A204.1 (cell line): ENCODE measurements around the gene LRMDA.
"Not testable (repeated sequence)": the region's sequence is repeated elsewhere in the genome, so short reads cannot be mapped to it uniquely, and the experiment has no call there.

Experiments used
- FAIRE-seq: peaks from 2 replicates; lab custom pipeline; 2012; peaks lifted over from hg19 to GRCh38; lab: Jason Lieb, UNC

Gene LRMDA

GRCh38 chr10:76526833-76527232, 1095.4 kb downstream of the LRMDA start:
- not testable (repeated sequence) for FAIRE-seq

- no peak for FAIRE-seq
Observed at GRCh38 chr10:76540331-76540730, 1108.9 kb downstream of the LRMDA start.

DNA sequence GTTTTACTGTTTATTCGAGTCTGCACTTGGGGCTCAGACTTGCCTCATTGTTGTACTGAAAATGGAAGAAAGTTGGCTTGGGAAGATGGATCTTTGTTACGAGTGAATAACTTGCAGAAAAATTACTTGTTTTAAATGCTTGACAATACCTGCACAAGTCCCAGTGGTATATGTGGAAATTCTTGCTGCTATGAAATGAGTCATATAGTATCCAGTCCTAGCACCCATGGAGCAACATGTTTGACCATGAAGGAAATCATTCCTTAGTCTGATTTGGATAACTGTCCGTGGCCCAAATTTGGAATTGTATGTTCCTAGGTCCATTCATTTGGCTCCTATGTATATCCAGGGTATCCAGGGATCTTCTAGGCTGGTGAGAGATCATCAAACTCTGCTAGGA, 1109.4 kb downstream of the LRMDA start:
- FAIRE-seq, result no peak

- no peak for FAIRE-seq
Observed at GRCh38 chr10:76541852-76542251, 1110.4 kb downstream of the LRMDA start.

GRCh38 chr10:76542307-76542930, 1111.0 kb downstream of the LRMDA start:
- no peak for FAIRE-seq

- no peak for FAIRE-seq
Observed at GRCh38 chr10:76543655-76544054, 1112.2 kb downstream of the LRMDA start.

DNA sequence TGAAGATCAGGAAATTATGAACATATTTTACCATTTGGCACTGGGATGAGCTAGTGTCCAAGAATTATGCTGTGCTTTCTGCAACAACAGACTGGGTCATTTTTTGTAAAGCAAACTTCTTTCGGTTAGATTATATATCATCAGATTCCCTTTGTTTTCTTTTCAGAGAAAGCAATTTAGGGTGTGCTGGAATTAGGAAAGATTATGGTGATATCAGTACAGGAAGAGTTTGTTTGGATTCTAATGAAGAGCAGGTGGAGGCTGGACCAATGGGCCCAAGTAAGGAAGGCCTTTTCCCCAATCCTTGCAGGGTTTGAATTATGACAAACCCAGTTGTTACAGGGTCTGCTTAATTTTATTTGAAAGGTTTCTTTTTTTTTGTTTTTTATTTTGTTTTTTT, 1113.4 kb downstream of the LRMDA start:
- FAIRE-seq, result no peak

DNA sequence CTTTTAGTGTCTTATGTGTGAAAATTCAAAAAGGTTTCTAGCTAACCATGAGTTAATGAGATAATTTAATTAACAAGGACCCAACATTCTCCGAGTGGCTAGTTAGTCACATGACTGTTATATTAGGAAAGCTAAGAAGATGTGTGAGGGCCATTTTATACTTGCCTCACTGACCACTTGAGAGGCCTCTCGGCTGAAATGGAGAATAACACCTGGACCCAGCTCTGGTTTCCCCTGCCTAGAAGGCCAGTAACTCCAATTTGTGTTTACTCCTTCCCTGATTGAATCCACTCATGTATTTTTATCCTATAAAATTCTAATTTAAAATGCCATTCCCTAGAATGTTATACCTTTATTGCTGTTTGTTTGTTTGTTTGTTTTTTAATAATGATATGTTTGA, 1115.0 kb downstream of the LRMDA start:
- FAIRE-seq, result no peak

GRCh38 chr10:76547352-76547972, 1116.0 kb downstream of the LRMDA start:
- peak; percentile 91 for FAIRE-seq

- no peak for FAIRE-seq
Observed at GRCh38 chr10:76548716-76549115, 1117.3 kb downstream of the LRMDA start.

DNA sequence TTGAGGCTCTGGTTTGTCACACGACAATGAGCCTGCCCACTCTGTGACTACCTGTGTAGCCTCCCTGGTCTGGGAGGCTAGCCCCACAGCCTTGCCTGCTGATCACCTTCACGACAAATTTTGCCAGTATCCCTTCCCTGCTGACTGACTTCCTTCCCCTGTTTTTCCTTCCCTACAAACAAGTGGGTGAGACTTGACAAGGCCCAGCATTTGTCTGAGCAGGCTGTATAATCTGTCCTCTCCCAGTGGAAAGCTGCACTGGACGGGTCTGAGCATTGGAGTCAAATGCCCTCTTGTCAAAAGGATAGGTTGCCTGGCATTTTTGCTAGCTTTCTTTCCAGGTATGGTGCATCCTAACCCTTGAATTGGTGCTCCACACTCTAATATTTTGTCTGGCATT, 1117.7 kb downstream of the LRMDA start:
- FAIRE-seq, result no peak

GRCh38 chr10:76550806-76551205, 1119.4 kb downstream of the LRMDA start:
- no peak for FAIRE-seq

GRCh38 chr10:76552091-76552873, 1120.9 kb downstream of the LRMDA start:
- FAIRE-seq, result no peak

DNA sequence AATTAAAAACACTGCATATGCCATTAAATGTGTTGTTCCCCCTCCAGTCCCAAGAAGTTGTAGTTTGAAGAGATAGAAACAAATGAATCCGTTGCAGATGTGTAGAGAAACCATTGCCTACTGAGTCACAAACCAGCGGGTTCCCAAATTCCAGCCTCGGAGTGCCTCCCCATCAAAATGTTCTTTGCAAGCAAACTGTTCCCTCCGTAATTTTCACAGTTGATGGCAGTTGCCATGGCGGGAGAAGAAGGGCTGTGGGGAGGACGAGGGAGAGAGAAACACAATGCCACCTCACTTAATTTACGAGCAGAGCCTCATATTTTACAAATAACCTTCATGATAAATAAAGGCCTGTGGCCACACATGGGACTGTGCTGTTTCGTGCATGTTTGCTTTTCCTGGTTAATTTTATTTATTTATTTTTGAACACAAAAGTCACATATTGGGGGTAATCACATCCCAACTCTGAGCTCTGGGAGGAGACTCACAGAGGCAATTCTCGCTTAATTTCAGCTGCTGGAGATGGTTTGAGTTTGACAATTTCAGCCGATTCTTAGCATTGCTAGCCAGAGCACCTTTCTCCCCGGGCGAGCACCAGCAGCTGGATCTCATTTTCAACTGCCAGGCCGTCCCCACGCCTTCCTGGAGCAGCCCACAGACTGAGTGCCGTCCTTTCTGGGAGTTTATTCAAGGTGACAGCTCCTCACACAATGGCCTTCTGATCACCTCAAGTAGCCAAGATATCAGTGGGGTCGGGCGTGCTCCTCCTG, 1122.0 kb downstream of the LRMDA start:
- FAIRE-seq, result no peak

GRCh38 chr10:76554033-76554408, 1122.6 kb downstream of the LRMDA start:
- FAIRE-seq, result no peak

DNA sequence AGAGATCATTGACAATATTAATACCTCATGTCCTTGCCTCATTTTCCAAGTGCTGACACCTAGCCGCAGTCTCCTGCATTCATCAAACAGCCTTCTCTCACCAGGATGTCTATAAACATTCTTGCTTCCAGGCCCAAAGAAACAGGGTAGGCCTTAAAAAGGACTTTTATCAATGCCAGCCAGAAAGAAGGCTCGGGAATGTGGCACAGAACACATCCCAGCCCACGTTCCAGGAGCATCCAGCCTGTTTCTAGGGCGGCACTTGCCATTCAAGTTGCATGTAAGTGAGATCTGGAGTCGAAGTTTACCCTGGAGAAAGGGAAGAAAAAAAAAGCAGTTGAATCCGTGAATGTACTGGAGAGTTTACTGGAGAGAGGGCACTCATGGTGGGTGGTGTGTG, 1123.1 kb downstream of the LRMDA start:
- FAIRE-seq, result no peak

DNA sequence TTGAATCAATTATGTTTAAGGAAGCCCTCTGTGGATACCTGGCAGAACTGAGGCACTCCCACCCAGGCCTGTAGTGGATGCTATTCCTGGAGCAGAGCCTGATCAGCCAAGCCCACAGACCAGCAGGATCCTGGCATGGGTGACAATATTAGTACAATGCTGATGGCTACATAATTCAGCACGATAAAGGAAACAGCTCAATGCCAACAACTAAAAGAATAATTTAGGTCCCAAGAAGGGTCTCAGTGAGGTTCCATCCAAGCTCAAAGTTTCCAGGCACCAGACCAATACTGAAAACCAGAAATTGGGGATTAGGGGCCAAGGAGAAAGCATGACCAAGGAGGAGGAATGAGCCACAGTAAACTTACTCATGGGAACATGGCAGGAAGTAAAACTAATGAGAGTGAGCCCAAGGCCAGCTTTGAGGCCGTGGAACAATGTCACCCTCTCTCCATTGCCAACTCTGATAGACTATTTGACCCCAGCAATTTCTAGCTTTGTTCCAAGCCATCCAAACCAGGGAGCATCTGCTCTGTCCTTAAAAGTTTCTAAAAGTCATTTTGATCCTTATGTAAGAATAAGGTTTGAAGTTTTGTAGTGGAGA, 1123.7 kb downstream of the LRMDA start:
- no peak for FAIRE-seq

DNA sequence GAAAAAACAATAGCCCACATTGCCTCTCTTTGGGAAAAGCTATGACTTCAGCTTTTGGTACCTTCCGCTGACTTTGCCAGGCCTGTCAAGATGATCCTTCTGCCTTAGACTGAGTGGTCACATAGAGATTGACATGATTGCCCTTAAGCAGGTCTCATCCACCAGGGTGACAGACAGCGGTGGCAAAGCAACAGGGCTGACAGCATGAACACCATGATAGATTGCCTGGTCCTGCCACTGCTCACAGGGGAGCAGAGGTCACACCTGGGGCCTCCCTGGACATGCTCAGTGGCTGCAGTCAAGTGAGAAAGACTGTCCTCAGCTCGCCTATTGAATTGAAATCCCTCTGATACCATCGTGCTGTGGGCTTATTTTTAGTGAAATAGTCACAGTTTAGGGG, 1125.9 kb downstream of the LRMDA start:
- no peak for FAIRE-seq

DNA sequence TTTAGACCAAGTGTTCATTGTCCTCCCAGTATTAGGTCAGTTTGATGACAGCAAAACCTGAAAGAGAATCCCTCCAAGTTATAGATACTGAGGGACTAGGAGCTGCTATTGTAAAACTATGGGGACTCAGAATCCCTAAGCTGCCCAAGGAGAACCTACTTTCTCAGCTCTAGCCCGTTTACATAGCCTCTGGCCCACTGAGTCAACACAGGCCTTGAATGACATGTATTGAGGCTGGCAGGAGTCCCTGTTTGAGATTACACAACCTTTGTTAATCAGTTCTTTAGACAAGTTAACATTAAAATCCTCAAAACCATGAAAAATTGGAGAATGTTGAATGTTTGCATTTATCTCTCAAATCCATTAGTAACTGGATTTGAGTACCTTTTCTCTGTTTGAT, 1127.2 kb downstream of the LRMDA start:
- no peak for FAIRE-seq

GRCh38 chr10:76558996-76559891, 1127.8 kb downstream of the LRMDA start:
- no peak for FAIRE-seq

GRCh38 chr10:76559892-76560220, 1128.4 kb downstream of the LRMDA start:
- no peak for FAIRE-seq

DNA sequence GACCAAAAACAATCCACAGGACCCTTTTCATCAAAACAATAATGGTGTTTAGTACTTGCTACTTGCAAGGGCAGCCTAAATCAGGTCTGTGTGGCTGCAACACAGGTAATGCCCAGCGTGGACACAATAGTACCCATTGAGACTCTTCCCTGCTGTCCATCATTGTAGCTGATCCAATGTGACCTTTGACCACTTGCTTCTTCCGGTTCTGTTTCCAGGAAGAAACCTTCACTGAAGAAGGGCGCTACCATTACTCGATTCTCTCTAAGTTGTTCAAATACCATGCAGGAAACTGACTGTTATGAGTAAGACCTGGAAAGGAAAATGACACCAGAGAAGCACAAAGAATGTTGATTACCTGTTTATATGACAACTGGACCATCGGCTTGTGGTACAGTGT, 1128.9 kb downstream of the LRMDA start:
- no peak for FAIRE-seq
